ENCODE results near the gene PARL. TPM values are rescaled to one million over a fixed set of nuclear protein-coding genes. Genes with fewer than 3 reads are reported as not detected.
A peak's percentile ranks its signal among the peaks of the same experiment; 100 is the strongest.

The PARL gene
- total and polyA plus RNA-seq, 9 of the 15 experiments (the other 6 are each of a cell fraction or from before 2014, with no cell fraction given) = 39.5 to 82.4 (median 57.4) TPM

- TF ChIP-seq, protein P1, sequence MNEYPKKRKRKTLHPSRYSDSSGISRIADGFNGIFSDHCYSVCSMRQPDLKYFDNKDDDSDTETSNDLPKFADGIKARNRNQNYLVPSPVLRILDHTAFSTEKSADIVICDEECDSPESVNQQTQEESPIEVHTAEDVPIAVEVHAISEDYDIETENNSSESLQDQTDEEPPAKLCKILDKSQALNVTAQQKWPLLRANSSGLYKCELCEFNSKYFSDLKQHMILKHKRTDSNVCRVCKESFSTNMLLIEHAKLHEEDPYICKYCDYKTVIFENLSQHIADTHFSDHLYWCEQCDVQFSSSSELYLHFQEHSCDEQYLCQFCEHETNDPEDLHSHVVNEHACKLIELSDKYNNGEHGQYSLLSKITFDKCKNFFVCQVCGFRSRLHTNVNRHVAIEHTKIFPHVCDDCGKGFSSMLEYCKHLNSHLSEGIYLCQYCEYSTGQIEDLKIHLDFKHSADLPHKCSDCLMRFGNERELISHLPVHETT (CRISPR knock-in tag; conservative IDR thresholded peaks at IDR 0.05 in 1 of 2, IDR thresholded peaks at IDR 0.05 in 1 of 2) = peak in 1 of 2 experiments; percentile 83; a peak in 2 of 4 replicates
- TF ChIP-seq HMG20A (CRISPR knock-in tag; conservative IDR thresholded peaks at IDR 0.05) = no peak
- peak; percentile 19; the same call in 1 of the 2 replicates for TF ChIP-seq MTA1 (IDR thresholded peaks at IDR 0.05; ENCODE audit: borderline replicate concordance)
- no peak; the same call in 1 of the 2 replicates for TF ChIP-seq RFX1 (IDR thresholded peaks at IDR 0.05)
- 0 out of 2 replicates have a peak, but pooled peaks have one; percentile 17 for TF ChIP-seq SMARCC2 (IDR thresholded peaks at IDR 0.05; ENCODE audit: low read depth)
- TF ChIP-seq MIER1 (IDR thresholded peaks at IDR 0.05; ENCODE audit: low read depth) = no peak
- TF ChIP-seq EP300 (IDR thresholded peaks at IDR 0.05; ENCODE audit: low read length) = peak; percentile 53
- no peak for TF ChIP-seq ZNF512 (tag; IDR thresholded peaks at IDR 0.05)
- TF ChIP-seq, protein P2, sequence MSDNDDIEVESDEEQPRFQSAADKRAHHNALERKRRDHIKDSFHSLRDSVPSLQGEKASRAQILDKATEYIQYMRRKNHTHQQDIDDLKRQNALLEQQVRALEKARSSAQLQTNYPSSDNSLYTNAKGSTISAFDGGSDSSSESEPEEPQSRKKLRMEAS (CRISPR knock-in tag; IDR thresholded peaks at IDR 0.05) = peak; percentile 98
- no peak; the same call in 1 of the 2 replicates for TF ChIP-seq THAP12 (CRISPR knock-in tag; IDR thresholded peaks at IDR 0.05)
- no peak for TF ChIP-seq ZNF253 (CRISPR knock-in tag; conservative IDR thresholded peaks at IDR 0.05)
- peak; percentile 73; the same call in 1 of the 2 replicates for TF ChIP-seq RNF2 (IDR thresholded peaks at IDR 0.05)
- TF ChIP-seq NBN (IDR thresholded peaks at IDR 0.05; ENCODE audit: low read depth) = peak; percentile 71
- TF ChIP-seq GABPB2 (CRISPR knock-in tag; conservative IDR thresholded peaks at IDR 0.05) = no peak
- TF ChIP-seq MTA2 (IDR thresholded peaks at IDR 0.05; ENCODE audit: low read depth) = peak; percentile 90
- no peak for TF ChIP-seq CREBBP (IDR thresholded peaks at IDR 0.05; ENCODE audit: low read depth, low read length)
- TF ChIP-seq ARID2 (IDR thresholded peaks at IDR 0.05) = no peak
- peak; percentile 87; the same call in 1 of the 2 replicates for TF ChIP-seq ZNF511 (CRISPR knock-in tag; IDR thresholded peaks at IDR 0.05)
- TF ChIP-seq SREBF1 (IDR thresholded peaks at IDR 0.05; ENCODE audit: borderline replicate concordance, low read depth, low read length) = no peak; the same call in 1 of the 2 replicates
- no peak for TF ChIP-seq IRF9 (tag; IDR thresholded peaks at IDR 0.05)
These were observed at the start of gene PARL (continued) for GRCh38 chr3:183884427-183885296.
